NB4 (cell line): ENCODE data around the gene TBC1D9B.
A peak's percentile ranks its signal among the peaks of the same experiment; 100 is the strongest.

Source experiments
- DNase-seq: peaks from one replicate; pipeline ENCODE4 v3.0.0; 2010; ENCODE audit warnings: low read depth
- H3K4me3 ChIP-seq: one replicate; pipeline ENCODE4 v1.5.1; 2011; ENCODE audit warnings: mild to moderate bottlenecking, low read depth, low read length, moderate library complexity
- MYC ChIP-seq: IDR thresholded peaks from 2 replicates; pipeline ENCODE4 v1.6.1; 2011; ENCODE audit warnings: low read depth, low read length
- POLR2A ChIP-seq: IDR thresholded peaks from 2 replicates; pipeline ENCODE4 v1.6.1; 2011; ENCODE audit warnings: mild to moderate bottlenecking; ENCODE audit not compliant: insufficient read length; ENCODE audit errors: extremely low read depth
- TF ChIP-seq, protein P1 (sequence below): IDR thresholded peaks from one replicate; pipeline ENCODE4 v1.5.1; 2012; ENCODE audit warnings: low read depth, low read length
- TF ChIP-seq, protein P2 (sequence below): IDR thresholded peaks from 2 replicates; pipeline ENCODE4 v1.6.1; 2011; ENCODE audit warnings: low read depth, low read length

Gene TBC1D9B

DNA sequence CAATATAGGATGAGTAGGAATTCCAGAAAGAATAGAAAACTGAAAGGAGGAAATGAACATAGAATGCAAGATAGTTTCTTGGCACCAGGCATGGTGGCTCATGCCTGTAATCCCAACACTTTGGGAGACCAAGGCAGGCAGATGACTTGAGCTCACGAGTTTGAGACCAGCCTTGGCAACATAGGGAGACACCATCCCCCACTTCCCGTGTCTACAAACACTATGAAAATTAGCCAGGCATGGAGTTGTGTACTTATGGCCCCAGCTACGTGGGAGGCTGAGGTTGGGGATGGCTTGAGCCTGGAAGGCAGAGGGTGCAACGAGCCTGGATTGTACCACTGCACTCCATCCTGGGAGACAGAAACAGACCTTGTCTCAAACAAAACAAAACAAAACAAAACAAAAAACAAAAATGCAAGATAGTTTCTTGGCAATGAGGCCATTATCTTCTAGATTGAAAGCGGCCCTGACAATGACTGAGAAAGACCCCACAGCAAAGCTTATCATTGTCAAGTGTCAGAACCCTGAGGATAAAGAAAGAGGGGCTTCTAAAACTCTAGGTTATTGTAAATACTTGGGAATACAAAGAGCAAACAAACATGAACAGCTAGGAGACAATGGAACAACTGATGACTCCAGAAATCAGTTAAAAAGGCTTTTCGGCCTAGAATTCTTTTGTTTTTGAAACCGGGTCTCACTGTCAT, 77.8 kb downstream of the TBC1D9B start:
- TF ChIP-seq POLR2A (no peak), MYC (no peak)
- TF ChIP-seq, protein P1, sequence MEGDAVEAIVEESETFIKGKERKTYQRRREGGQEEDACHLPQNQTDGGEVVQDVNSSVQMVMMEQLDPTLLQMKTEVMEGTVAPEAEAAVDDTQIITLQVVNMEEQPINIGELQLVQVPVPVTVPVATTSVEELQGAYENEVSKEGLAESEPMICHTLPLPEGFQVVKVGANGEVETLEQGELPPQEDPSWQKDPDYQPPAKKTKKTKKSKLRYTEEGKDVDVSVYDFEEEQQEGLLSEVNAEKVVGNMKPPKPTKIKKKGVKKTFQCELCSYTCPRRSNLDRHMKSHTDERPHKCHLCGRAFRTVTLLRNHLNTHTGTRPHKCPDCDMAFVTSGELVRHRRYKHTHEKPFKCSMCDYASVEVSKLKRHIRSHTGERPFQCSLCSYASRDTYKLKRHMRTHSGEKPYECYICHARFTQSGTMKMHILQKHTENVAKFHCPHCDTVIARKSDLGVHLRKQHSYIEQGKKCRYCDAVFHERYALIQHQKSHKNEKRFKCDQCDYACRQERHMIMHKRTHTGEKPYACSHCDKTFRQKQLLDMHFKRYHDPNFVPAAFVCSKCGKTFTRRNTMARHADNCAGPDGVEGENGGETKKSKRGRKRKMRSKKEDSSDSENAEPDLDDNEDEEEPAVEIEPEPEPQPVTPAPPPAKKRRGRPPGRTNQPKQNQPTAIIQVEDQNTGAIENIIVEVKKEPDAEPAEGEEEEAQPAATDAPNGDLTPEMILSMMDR: no peak
- TF ChIP-seq, protein P2, sequence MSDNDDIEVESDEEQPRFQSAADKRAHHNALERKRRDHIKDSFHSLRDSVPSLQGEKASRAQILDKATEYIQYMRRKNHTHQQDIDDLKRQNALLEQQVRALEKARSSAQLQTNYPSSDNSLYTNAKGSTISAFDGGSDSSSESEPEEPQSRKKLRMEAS: no peak
- no peak for DNase-seq
- no peak overlapping the region for H3K4me3 ChIP-seq

DNA sequence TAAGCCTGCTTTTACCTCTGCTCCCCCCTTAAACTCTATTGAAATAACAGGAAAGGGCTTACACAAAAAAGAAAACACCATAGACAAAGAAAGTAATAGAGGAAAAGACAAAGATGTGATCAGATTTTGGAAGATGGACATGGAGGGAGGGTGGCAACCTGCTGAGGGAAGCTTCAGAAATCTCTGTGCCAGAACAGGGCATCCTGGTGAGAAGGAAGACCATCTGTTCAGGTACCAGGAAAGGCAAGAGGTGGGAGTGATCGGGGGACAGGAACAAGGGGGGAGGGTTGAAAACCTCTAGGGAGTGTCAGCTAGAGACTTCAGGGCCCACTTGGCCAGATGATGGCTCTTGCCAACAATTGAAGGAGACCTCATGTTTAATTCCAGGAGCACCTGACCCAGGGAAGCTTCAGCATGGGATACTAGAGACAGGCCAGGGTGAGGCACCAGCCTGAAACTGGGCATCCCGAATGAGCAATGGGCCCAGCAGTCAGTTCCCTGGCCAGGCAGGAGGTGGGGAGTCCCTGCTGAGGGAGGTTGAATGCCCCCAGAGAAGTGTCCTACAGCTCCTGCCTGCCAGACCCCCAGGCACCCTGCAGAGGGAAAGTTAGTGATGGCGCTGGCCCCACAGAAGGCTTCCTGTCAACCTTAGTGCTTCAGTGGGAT, 78.8 kb downstream of the TBC1D9B start:
- TF ChIP-seq POLR2A: no peak
- no peak overlapping the region for H3K4me3 ChIP-seq
- DNase-seq: no peak

DNA sequence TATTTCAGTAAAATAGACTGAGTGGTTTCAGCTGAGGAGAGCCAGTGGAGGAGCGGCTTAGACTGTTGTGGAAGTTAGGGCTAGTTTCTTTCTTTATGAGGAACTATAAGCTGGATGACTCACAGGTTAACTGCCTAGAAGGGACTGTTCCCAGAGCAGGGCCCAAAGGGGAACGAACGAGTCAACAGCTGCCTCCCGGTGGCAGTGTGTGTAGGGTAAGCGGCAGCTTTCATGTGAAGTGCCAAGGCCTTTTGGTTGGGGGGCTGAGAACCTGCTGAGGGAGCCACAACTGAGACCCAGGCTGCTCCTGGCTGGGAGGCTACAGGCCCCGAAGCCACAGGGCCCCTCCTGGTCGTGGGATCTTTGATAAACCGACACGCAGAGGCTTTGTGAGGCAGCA, 80.0 kb downstream of the TBC1D9B start:
- no peak overlapping the region for H3K4me3 ChIP-seq
- TF ChIP-seq MYC (peak; percentile 60; the same call in 1 of the 2 replicates), POLR2A (no peak)
- TF ChIP-seq, protein P2: peak; percentile 53
- TF ChIP-seq, protein P1: no peak
- DNase-seq: peak; percentile 93

DNA sequence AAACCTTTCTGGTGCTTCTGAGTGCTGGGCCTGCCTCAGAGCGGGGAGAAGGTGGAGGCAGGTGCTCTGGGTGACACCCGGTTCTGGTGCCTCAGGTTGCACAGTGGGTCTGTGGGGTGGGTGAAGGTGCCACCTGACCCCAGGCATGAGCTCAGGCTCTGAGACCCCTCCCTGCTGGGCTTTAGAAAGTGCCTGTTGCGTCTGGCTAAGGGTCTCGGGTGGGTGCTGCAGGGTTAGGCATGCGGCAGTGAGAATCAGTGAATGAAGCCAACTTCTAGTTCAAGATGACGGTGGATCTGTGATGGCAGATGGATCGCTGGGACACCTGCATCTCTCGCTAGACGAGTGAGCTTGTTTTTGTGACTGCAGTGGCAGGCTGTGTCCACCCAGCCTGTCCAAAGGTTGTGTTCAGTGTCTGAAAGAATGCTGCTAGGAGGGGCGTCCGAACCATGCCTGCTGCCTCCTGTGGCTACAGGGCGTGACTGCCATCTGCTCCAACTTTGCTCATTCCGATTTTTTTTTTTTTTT, 82.0 kb downstream of the TBC1D9B start:
- TF ChIP-seq POLR2A: no peak
- TF ChIP-seq MYC: no peak
- TF ChIP-seq, protein P1: no peak
- TF ChIP-seq, protein P2: no peak
- no peak for DNase-seq
- H3K4me3 ChIP-seq: no peak overlapping the region

DNA sequence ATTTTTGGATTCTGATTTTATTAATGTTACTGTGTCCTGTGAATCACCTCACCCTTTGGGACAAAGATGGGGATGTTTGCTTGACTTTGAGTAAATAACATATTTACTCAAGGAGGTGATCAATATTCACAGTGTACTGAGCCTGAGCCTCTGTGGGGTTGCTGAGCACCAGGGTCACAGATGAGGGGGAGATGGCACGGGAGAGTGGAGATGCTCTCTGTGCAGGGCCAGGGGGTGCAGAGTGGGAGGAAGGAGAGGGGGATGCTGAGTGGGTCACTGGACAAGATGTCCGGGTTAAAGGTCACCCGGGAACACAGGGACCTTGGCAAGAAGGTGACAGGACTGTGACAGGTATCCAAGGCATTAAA, 83.0 kb downstream of the TBC1D9B start:
- TF ChIP-seq, protein P1: no peak
- TF ChIP-seq MYC (no peak), POLR2A (no peak)
- TF ChIP-seq, protein P2: no peak
- DNase-seq: no peak
- no peak overlapping the region for H3K4me3 ChIP-seq
